ENCODE data around the gene PTPRK. TPM values are rescaled to one million over a fixed set of nuclear protein-coding genes. Genes with fewer than 3 reads are reported as not detected.

PTPRK gene
- total and polyA plus RNA-seq, 4 donors: 12.1 to 61.2 (median 29.1) TPM

DNA sequence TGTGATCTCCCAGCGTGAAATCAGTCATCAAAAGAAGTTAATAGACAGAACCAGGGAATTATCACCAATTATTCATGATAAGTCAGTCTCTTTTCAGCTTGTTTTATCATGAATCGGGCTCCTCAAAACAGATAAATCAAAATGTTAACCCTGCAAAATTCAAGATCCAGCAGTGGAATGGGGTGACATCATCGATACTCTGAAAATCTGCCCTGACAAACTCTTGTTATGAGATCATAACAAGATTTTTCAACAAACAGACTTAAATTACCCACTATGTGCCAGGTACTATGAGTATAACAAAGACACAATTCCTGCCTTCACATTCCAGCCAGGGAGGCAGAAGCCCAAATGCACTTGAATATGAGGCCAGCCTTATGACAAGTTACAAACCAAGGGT is 64.4 kb downstream of the PTPRK start:
- TF ChIP-seq TAF1 (conservative IDR thresholded peaks at IDR 0.05): no peak
- TF ChIP-seq, protein P1, sequence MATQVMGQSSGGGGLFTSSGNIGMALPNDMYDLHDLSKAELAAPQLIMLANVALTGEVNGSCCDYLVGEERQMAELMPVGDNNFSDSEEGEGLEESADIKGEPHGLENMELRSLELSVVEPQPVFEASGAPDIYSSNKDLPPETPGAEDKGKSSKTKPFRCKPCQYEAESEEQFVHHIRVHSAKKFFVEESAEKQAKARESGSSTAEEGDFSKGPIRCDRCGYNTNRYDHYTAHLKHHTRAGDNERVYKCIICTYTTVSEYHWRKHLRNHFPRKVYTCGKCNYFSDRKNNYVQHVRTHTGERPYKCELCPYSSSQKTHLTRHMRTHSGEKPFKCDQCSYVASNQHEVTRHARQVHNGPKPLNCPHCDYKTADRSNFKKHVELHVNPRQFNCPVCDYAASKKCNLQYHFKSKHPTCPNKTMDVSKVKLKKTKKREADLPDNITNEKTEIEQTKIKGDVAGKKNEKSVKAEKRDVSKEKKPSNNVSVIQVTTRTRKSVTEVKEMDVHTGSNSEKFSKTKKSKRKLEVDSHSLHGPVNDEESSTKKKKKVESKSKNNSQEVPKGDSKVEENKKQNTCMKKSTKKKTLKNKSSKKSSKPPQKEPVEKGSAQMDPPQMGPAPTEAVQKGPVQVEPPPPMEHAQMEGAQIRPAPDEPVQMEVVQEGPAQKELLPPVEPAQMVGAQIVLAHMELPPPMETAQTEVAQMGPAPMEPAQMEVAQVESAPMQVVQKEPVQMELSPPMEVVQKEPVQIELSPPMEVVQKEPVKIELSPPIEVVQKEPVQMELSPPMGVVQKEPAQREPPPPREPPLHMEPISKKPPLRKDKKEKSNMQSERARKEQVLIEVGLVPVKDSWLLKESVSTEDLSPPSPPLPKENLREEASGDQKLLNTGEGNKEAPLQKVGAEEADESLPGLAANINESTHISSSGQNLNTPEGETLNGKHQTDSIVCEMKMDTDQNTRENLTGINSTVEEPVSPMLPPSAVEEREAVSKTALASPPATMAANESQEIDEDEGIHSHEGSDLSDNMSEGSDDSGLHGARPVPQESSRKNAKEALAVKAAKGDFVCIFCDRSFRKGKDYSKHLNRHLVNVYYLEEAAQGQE (IDR thresholded peaks at IDR 0.05): no peak
- no peaks in the 10 kb centered on the region for H3K27me3 ChIP-seq (ENCODE audit: control insufficient read depth in 4 of 4, insufficient read depth in 4 of 4, low read length in 3 of 4)
- no peak overlapping the region for H3K27ac ChIP-seq (ENCODE audit: low read depth in 1 of 2, low read length in 2 of 2)
- peaks cover 0 to 3% (median 0%) of the 10 kb centered on the region in 4 donors for H3K4me1 ChIP-seq (ENCODE audit: control insufficient read depth in 4 of 4, insufficient read depth in 4 of 4, low read length in 3 of 4)
- 91% methylated on average over 3 of the region's 3 CpGs for WGBS
- no peak overlapping the region for H3K9ac ChIP-seq (ENCODE audit: low read depth in 1 of 2, low read length in 2 of 2)
- H3K4me3 ChIP-seq (ENCODE audit: low read depth in 1 of 3, low read length in 3 of 3): no peak overlapping the region
- DNase-seq (ENCODE audit: low spot score): no peak
- no peaks in the 10 kb centered on the region for H3K9me3 ChIP-seq (ENCODE audit: control insufficient read depth in 4 of 4, low read length in 3 of 4)
- H3K36me3 ChIP-seq (ENCODE audit: control insufficient read depth in 4 of 4, insufficient read depth in 3 of 4, low read depth in 1 of 4, low read length in 3 of 4): no peaks in the 10 kb centered on the region

DNA sequence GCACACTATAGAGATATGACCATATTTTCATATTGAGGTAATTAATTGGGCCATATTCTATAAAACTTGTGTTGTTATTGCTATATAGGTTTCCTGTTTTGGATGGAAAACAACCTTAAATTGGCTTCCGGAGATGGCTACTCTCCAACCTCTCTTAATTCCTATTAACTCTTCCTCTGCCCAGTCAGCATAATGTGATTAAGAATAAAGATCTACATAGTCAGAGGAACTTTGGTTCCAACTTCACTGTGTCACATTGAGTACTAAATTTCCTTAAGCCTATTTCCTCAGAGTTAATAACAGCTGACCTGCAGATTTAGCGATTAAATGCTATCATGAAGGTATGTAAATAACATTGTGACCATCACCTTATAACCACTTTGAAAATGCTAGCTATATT is 67.7 kb downstream of the PTPRK start:
- WGBS: 70% methylated on average over 2 of the region's 2 CpGs

More for the DNA sequence above, 67.7 kb downstream of the PTPRK start:
- no peak for DNase-seq (ENCODE audit: low spot score)
- Histone ChIP-seq H3K4me3 (ENCODE audit: low read depth in 1 of 3, low read length in 3 of 3) (no peak overlapping the region), H3K27ac (ENCODE audit: low read depth in 1 of 2, low read length in 2 of 2) (no peak overlapping the region), H3K27me3 (ENCODE audit: control insufficient read depth in 4 of 4, insufficient read depth in 4 of 4, low read length in 3 of 4) (no peaks in the 10 kb centered on the region), H3K9ac (ENCODE audit: low read depth in 1 of 2, low read length in 2 of 2) (no peak overlapping the region), H3K4me1 (ENCODE audit: control insufficient read depth in 4 of 4, insufficient read depth in 4 of 4, low read length in 3 of 4) (peaks cover 0 to 3% (median 0%) of the 10 kb centered on the region in 4 donors), H3K36me3 (ENCODE audit: control insufficient read depth in 4 of 4, insufficient read depth in 3 of 4, low read depth in 1 of 4, low read length in 3 of 4) (no peaks in the 10 kb centered on the region), H3K9me3 (ENCODE audit: control insufficient read depth in 4 of 4, low read length in 3 of 4) (no peaks in the 10 kb centered on the region)
- TF ChIP-seq YY1 (IDR thresholded peaks at IDR 0.05): no peak
- no peak for TF ChIP-seq EGR1 (IDR thresholded peaks at IDR 0.05; ENCODE audit: low read depth in 2 of 2)
- TF ChIP-seq HNF4A (conservative IDR thresholded peaks at IDR 0.05): no peak
- TF ChIP-seq FOXA2 (IDR thresholded peaks at IDR 0.05): no peak
- TF ChIP-seq, protein P2, sequence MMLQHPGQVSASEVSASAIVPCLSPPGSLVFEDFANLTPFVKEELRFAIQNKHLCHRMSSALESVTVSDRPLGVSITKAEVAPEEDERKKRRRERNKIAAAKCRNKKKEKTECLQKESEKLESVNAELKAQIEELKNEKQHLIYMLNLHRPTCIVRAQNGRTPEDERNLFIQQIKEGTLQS (IDR thresholded peaks at IDR 0.05): no peak
- TF ChIP-seq, protein P1 (IDR thresholded peaks at IDR 0.05): no peak
- TF ChIP-seq, protein P3, sequence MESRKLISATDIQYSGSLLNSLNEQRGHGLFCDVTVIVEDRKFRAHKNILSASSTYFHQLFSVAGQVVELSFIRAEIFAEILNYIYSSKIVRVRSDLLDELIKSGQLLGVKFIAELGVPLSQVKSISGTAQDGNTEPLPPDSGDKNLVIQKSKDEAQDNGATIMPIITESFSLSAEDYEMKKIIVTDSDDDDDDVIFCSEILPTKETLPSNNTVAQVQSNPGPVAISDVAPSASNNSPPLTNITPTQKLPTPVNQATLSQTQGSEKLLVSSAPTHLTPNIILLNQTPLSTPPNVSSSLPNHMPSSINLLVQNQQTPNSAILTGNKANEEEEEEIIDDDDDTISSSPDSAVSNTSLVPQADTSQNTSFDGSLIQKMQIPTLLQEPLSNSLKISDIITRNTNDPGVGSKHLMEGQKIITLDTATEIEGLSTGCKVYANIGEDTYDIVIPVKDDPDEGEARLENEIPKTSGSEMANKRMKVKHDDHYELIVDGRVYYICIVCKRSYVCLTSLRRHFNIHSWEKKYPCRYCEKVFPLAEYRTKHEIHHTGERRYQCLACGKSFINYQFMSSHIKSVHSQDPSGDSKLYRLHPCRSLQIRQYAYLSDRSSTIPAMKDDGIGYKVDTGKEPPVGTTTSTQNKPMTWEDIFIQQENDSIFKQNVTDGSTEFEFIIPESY (IDR thresholded peaks at IDR 0.05): no peak
- no peak for TF ChIP-seq HNF4G (IDR thresholded peaks at IDR 0.05)
- TF ChIP-seq GABPA (IDR thresholded peaks at IDR 0.05 in 1 of 2, conservative IDR thresholded peaks at IDR 0.05 in 1 of 2): no peak
- TF ChIP-seq FOXA1 (IDR thresholded peaks at IDR 0.05): no peak

Data from liver (tissue), 9 donors.